GM19035 (cell line): Measurements from ENCODE around the gene GALR2.
"Not testable (repeated sequence)": the region's sequence is repeated elsewhere in the genome, so short reads cannot be mapped to it uniquely, and the experiment has no call there.

ENCODE experiments used
- ATAC-seq: cut with Tn5 transposase; IDR thresholded peaks from one replicate; pipeline ENCODE4 v1.9.1; 2021; ENCODE audit not compliant: unreplicated experiment

Gene GALR2

GRCh38 chr17:76074390-76075363 is at the start of gene GALR2:
Gene GALR2, plus strand, starts transcription at chr17:76074781. Its CDS starts 103 bp downstream, at chr17:76074884.
- ATAC-seq, result no peak

GRCh38 chr17:76025294-76025693 is 49.3 kb upstream of the GALR2 start:
- ATAC-seq, result no peak

- no peak for ATAC-seq
Measured at GRCh38 chr17:76026714-76027158, 47.8 kb upstream of the GALR2 start.

- ATAC-seq, result no peak
Measured at GRCh38 chr17:76027159-76027839, 47.3 kb upstream of the GALR2 start, which contains the start of gene EVPL. Gene EVPL, minus strand, starts transcription at chr17:76027306. Its CDS starts 108 bp downstream, at chr17:76027198.

- no peak for ATAC-seq
Measured at GRCh38 chr17:76032073-76032779, 42.4 kb upstream of the GALR2 start.

GRCh38 chr17:76032780-76033108 is 41.8 kb upstream of the GALR2 start:
- no peak for ATAC-seq

- ATAC-seq, result no peak
Measured at GRCh38 chr17:76033139-76033538, 41.4 kb upstream of the GALR2 start.

GRCh38 chr17:76034428-76035350 is 39.9 kb upstream of the GALR2 start:
- ATAC-seq, result no peak

- ATAC-seq, result no peak
Measured at GRCh38 chr17:76036497-76037261, 37.9 kb upstream of the GALR2 start.

GRCh38 chr17:76038050-76038449 is 36.5 kb upstream of the GALR2 start:
- ATAC-seq, result no peak

GRCh38 chr17:76039121-76039520 is 35.5 kb upstream of the GALR2 start:
- no peak for ATAC-seq

- no peak for ATAC-seq
Measured at GRCh38 chr17:76040376-76040775, 34.2 kb upstream of the GALR2 start.

GRCh38 chr17:76042868-76043267 is 31.7 kb upstream of the GALR2 start:
- ATAC-seq, result not testable (repeated sequence)

GRCh38 chr17:76044475-76045007 is 30.0 kb upstream of the GALR2 start:
- ATAC-seq, result not testable (repeated sequence)

- ATAC-seq, result no peak
Measured at GRCh38 chr17:76046064-76046463, 28.5 kb upstream of the GALR2 start.

- ATAC-seq, result no peak
Measured at GRCh38 chr17:76048025-76048605, 26.5 kb upstream of the GALR2 start.

- ATAC-seq, result no peak
Measured at GRCh38 chr17:76048711-76049110, 25.9 kb upstream of the GALR2 start.

GRCh38 chr17:76049239-76049638 is 25.3 kb upstream of the GALR2 start:
- ATAC-seq, result no peak
